H9 (cell line): ENCODE results near the gene UMAD1. TPM values are rescaled to one million over a fixed set of nuclear protein-coding genes. Genes with fewer than 3 reads are reported as not detected.

Experiments
- DNase-seq: peaks from one replicate; pipeline ENCODE4 v3.0.0-alpha.2; 2017
- H2AFZ ChIP-seq: one replicate; pipeline ENCODE4 v1.6.1; 2013; ENCODE audit warnings: mild to moderate bottlenecking, low read length, control low read depth, moderate library complexity
- H2AK5ac ChIP-seq: 2 replicates; pipeline ENCODE4 v1.6.1; 2013; ENCODE audit warnings: low read length, control low read depth, mixed read lengths; ENCODE audit not compliant: insufficient read length
- H2BK120ac ChIP-seq: one replicate; pipeline ENCODE4 v1.6.1; 2013; ENCODE audit warnings: low read depth, mild to moderate bottlenecking, low read length, control low read depth, inconsistent platforms; ENCODE audit not compliant: poor library complexity, severe bottlenecking
- H2BK12ac ChIP-seq: 2 replicates; pipeline ENCODE4 v1.6.1; 2013; ENCODE audit warnings: low read length, control low read depth, mixed read lengths, low read depth; ENCODE audit not compliant: insufficient read length
- H2BK15ac ChIP-seq: 2 replicates; pipeline ENCODE4 v1.6.1; 2013; ENCODE audit warnings: low read depth, low read length, control low read depth
- H2BK20ac ChIP-seq: one replicate; pipeline ENCODE4 v1.6.1; 2013; ENCODE audit warnings: low read depth, mild to moderate bottlenecking, low read length, control low read depth, inconsistent platforms; ENCODE audit not compliant: poor library complexity, severe bottlenecking
- H2BK5ac ChIP-seq: 2 replicates; pipeline ENCODE4 v1.6.1; 2013; ENCODE audit warnings: low read length, control low read depth, mixed read lengths; ENCODE audit not compliant: insufficient read length
- H3K14ac ChIP-seq: 2 replicates; pipeline ENCODE4 v1.6.1; 2013; ENCODE audit warnings: low read length, control low read depth; ENCODE audit not compliant: insufficient read depth
- H3K18ac ChIP-seq: 2 replicates; pipeline ENCODE4 v1.6.1; 2013; ENCODE audit warnings: low read depth, mild to moderate bottlenecking, mixed read lengths, low read length, control low read depth; ENCODE audit not compliant: insufficient read length
- H3K23ac ChIP-seq: 2 replicates; pipeline ENCODE4 v1.6.1; 2013; ENCODE audit warnings: low read length, control low read depth, mixed read lengths, low read depth; ENCODE audit not compliant: insufficient read length
- H3K23me2 ChIP-seq: 2 replicates; pipeline ENCODE4 v1.6.1; 2013; ENCODE audit warnings: low read depth, mild to moderate bottlenecking, mixed read lengths, low read length, control low read depth; ENCODE audit not compliant: insufficient read length, poor library complexity, severe bottlenecking
- H3K27ac ChIP-seq: 2 replicates; pipeline ENCODE4 v1.5.1; 2013; ENCODE audit warnings: low read length, control low read depth, mixed read lengths, low read depth; ENCODE audit not compliant: insufficient read length
- H3K27me3 ChIP-seq: 2 replicates; pipeline ENCODE4 v1.6.1; 2013; ENCODE audit warnings: low read length, control low read depth, inconsistent platforms; ENCODE audit not compliant: insufficient read depth
- H3K4ac ChIP-seq: 2 replicates; pipeline ENCODE4 v1.6.1; 2013; ENCODE audit warnings: low read depth, mild to moderate bottlenecking, control low read depth, inconsistent platforms, low read length, moderate library complexity
- H3K4me1 ChIP-seq: 2 replicates; pipeline ENCODE4 v1.6.1; 2013; ENCODE audit warnings: low read length, control low read depth, inconsistent platforms; ENCODE audit not compliant: insufficient read depth
- H3K4me2 ChIP-seq: 2 replicates; pipeline ENCODE4 v1.6.1; 2013; ENCODE audit warnings: low read length, control low read depth, mixed read lengths; ENCODE audit not compliant: insufficient read length, insufficient read depth
- H3K56ac ChIP-seq: 2 replicates; pipeline ENCODE4 v1.6.1; 2013; ENCODE audit warnings: low read depth, mild to moderate bottlenecking, mixed read lengths, low read length, control low read depth; ENCODE audit not compliant: insufficient read length
- H3K79me1 ChIP-seq: 2 replicates; pipeline ENCODE4 v1.6.1; 2013; ENCODE audit warnings: low read depth, mild to moderate bottlenecking, moderate library complexity, low read length, control low read depth, inconsistent platforms; ENCODE audit not compliant: insufficient read depth, poor library complexity, severe bottlenecking
- H3K79me2 ChIP-seq: 2 replicates; pipeline ENCODE4 v1.6.1; 2013; ENCODE audit warnings: low read length, control low read depth, inconsistent platforms; ENCODE audit not compliant: insufficient read depth
- H3K9ac ChIP-seq: 2 replicates; pipeline ENCODE4 v1.6.1; 2013; ENCODE audit warnings: low read length, control low read depth, mixed read lengths; ENCODE audit not compliant: insufficient read length; ENCODE audit errors: extremely low read depth
- H3K9me3 ChIP-seq: one replicate; pipeline ENCODE4 v1.6.1; 2013; ENCODE audit warnings: low read depth, low read length, inconsistent platforms; ENCODE audit not compliant: control insufficient read depth
- H3T11ph ChIP-seq: one replicate; pipeline ENCODE4 v1.6.1; 2013; ENCODE audit warnings: mild to moderate bottlenecking, low read length, control low read depth, inconsistent platforms
- H4K20me1 ChIP-seq: one replicate; pipeline ENCODE4 v1.6.1; 2013; ENCODE audit not compliant: control insufficient read depth, insufficient read length, insufficient read depth
- H4K5ac ChIP-seq: 2 replicates; pipeline ENCODE4 v1.6.1; 2013; ENCODE audit warnings: low read depth, mild to moderate bottlenecking, mixed read lengths, low read length, control low read depth; ENCODE audit not compliant: insufficient read length
- H4K8ac ChIP-seq: replicated peaks from 2 replicates; pipeline ENCODE4 v1.6.1; 2013; ENCODE audit warnings: low read length, control low read depth, mixed read lengths, low read depth; ENCODE audit not compliant: insufficient read length
- H4K91ac ChIP-seq: 2 replicates; pipeline ENCODE4 v1.6.1; 2013; ENCODE audit warnings: low read depth, mild to moderate bottlenecking, moderate library complexity, mixed read lengths, low read length, control low read depth; ENCODE audit not compliant: insufficient read length
- H3K27ac Mint-ChIP-seq, 3 experiments: 2 replicates in 2 of 3; 3 replicates in 1 of 3; pipeline ENCODE4 v1.8.0; 2020 to 2021; ENCODE audit warnings: mixed read lengths in 3 of 3, mild to moderate bottlenecking in 1 of 3, moderate library complexity in 1 of 3
- H3K27me3 Mint-ChIP-seq: 2 replicates; pipeline ENCODE4 v1.8.0; 2021; ENCODE audit warnings: low read depth, mild to moderate bottlenecking, moderate library complexity, mixed read lengths
- H3K36me3 Mint-ChIP-seq, 3 experiments: 2 replicates in 2 of 3; 3 replicates in 1 of 3; pipeline ENCODE4 v1.8.0; 2020 to 2021; ENCODE audit warnings: low read depth in 3 of 3, mixed read lengths in 3 of 3; ENCODE audit not compliant: insufficient read depth in 1 of 3
- H3K4me1 Mint-ChIP-seq, 2 experiments: 2 replicates each; pipeline ENCODE4 v1.8.0; 2020; ENCODE audit warnings: mixed read lengths in 2 of 2
- H3K4me3 Mint-ChIP-seq, 2 experiments: 2 replicates in 1 of 2; 3 replicates in 1 of 2; pipeline ENCODE4 v1.8.0; 2020 to 2021; ENCODE audit warnings: mild to moderate bottlenecking in 2 of 2, mixed read lengths in 2 of 2, moderate library complexity in 1 of 2
- H3K9me3 Mint-ChIP-seq, 2 experiments: 2 replicates in 1 of 2; 3 replicates in 1 of 2; pipeline ENCODE4 v1.8.0; 2020; ENCODE audit warnings: mild to moderate bottlenecking in 2 of 2, mixed read lengths in 2 of 2, moderate library complexity in 1 of 2
- CTCF ChIP-seq: fragments of 200-600 bp; sonication (generic); conservative IDR thresholded peaks from 3 replicates; pipeline ENCODE4 v1.8.0; 2021; ENCODE audit warnings: antibody characterized with exemption, mild to moderate bottlenecking
- WGBS: extraction: QIAGEN DNeasy Blood & Tissue Kit; methylation state at CpG from one replicate; pipeline ENCODE4 v1.1.7; 2013; ENCODE audit warnings: missing lambda C conversion rate, low lambda C conversion rate, mixed read lengths; ENCODE audit not compliant: insufficient read length; ENCODE audit errors: extremely low coverage; 5-methylcytosine and 5-hydroxymethylcytosine counted together
- total RNA-seq: library from RNA; stranded (reverse); gene quantifications from 2 replicates; pipeline ENCODE4 v1.2.1, GENCODE V29; 2021

UMAD1 gene
- total RNA-seq, 1 experiment from 2014 or later: 8.9 TPM

- Histone ChIP-seq H3K23me2 (no peaks in the 10 kb centered on the region), H3K4me1 (no peaks in the 10 kb centered on the region), H4K5ac (no peak overlapping the region), H3K9ac (no peak overlapping the region), H3K23ac (no peak overlapping the region), H4K91ac (no peak overlapping the region), H3K79me1 (no peaks in the 10 kb centered on the region), H4K20me1 (no peaks in the 10 kb centered on the region), H3K4ac (no peak overlapping the region), H3K27me3 (no peaks in the 10 kb centered on the region), H2AK5ac (no peak overlapping the region), H2AFZ (no peak overlapping the region), H3K18ac (no peak overlapping the region), H3K14ac (no peak overlapping the region), H2BK5ac (no peak overlapping the region), H3K56ac (no peak overlapping the region), H3K4me2 (no peak overlapping the region), H4K8ac (no peak overlapping the region), H3K9me3 (no peaks in the 10 kb centered on the region), H3T11ph (no peak overlapping the region), H2BK20ac (no peak overlapping the region), H2BK12ac (no peak overlapping the region), H3K27ac (no peak overlapping the region), H2BK120ac (no peak overlapping the region), H3K79me2 (no peaks in the 10 kb centered on the region), H2BK15ac (no peak overlapping the region)
- no peaks in the 10 kb centered on the region for H3K4me1 Mint-ChIP-seq
- WGBS: no CpG with 5 or more reads among the region's 3 CpGs
- no peaks in the 10 kb centered on the region for H3K27me3 Mint-ChIP-seq
- H3K4me3 Mint-ChIP-seq: no peak overlapping the region
- peaks cover 2 to 18% (median 6%) of the 10 kb centered on the region in 3 experiments; a peak in 5 of 7 replicates for H3K36me3 Mint-ChIP-seq
- TF ChIP-seq CTCF: no peak
- DNase-seq: no peak
- no peak overlapping the region for H3K27ac Mint-ChIP-seq
- H3K9me3 Mint-ChIP-seq: peaks cover 0 to 1% of the 10 kb centered on the region in 2 experiments; a peak in 1 of 5 replicates
Observed at GRCh38 chr7:7607010-7607409, 33.5 kb upstream of the UMAD1 start.
